ENCODE data around the gene IFFO2. TPM values are rescaled to one million over a fixed set of nuclear protein-coding genes. Genes with fewer than 3 reads are reported as not detected.

IFFO2 gene
- total and polyA plus RNA-seq, 2 donors (not counting 3 experiments of a cell fraction or from before 2014, with no cell fraction given): 31.1 to 31.3 TPM

- dilution Hi-C loops (cut with MboI; ENCODE audit: extremely low pct_ligation_motif_present, low sequenced_read_pairs): no loop called here
- POLR2A ChIA-PET: interaction anchor here (0.6 to 1.4 kb wide), 3 partner anchors 11 to 44 kb away, joined by 4 to 7 read pairs (median 6); no protein-coding TSS in a partner anchor
- intact Hi-C loops (cut with micrococcal nuclease): loop anchor here (1.0 kb wide), 9 partner anchors 9 to 183 kb away; partner anchors contain the start of gene IFFO2
- peak; percentile 89 for DNase-seq (ENCODE audit: low read depth, low spot score)
- Histone ChIP-seq H3K9me3 (replicated peaks; ENCODE audit: control insufficient read depth, insufficient read depth, low read length) (no peaks in the 10 kb centered on the region), H3K9ac (replicated peaks; ENCODE audit: extremely low read depth, insufficient read depth, low read length) (peak overlapping the region; percentile 88), H3K4me1 (ENCODE audit: control insufficient read depth, extremely low read depth, insufficient read depth, low read length) (peaks cover 11% of the 10 kb centered on the region), H3K27me3 (ENCODE audit: control insufficient read depth in 2 of 2, insufficient read depth in 2 of 2, low read length in 2 of 2) (no peaks in the 10 kb centered on the region), H2AFZ (ENCODE audit: low read depth, low read length) (peak overlapping the region; percentile 37), H3K79me2 (ENCODE audit: control insufficient read depth, insufficient read depth, low read length) (no peaks in the 10 kb centered on the region), H3K27ac (ENCODE audit: insufficient read depth, low read depth, low read length) (peak overlapping the region; percentile 96), H3K36me3 (ENCODE audit: control insufficient read depth in 2 of 2, extremely low read depth in 1 of 2, insufficient read depth in 2 of 2, low read length in 2 of 2) (peaks cover 9 to 18% of the 10 kb centered on the region in 2 experiments), H4K20me1 (replicated peaks; ENCODE audit: control insufficient read depth, extremely low read depth, insufficient read depth, low read length) (no peaks in the 10 kb centered on the region), H3K9me1 (replicated peaks; ENCODE audit: control insufficient read depth, extremely low read depth, insufficient read depth, low read length) (no peaks in the 10 kb centered on the region), H3K4me3 (replicated peaks in 1 of 3; ENCODE audit: insufficient read depth in 1 of 3, low read depth in 1 of 3, low read length in 3 of 3) (no peak overlapping the region), H3K4me2 (ENCODE audit: insufficient read depth, low read length) (peak overlapping the region; percentile 43)
- peak; percentile 100 for TF ChIP-seq CTCF (IDR thresholded peaks at IDR 0.05; ENCODE audit: extremely low read depth in 1 of 2, insufficient read depth in 1 of 2, low read depth in 1 of 2, low read length in 2 of 2)
- no peak for TF ChIP-seq JUN (IDR thresholded peaks at IDR 0.05; ENCODE audit: borderline replicate concordance, insufficient read depth, insufficient read length, low read depth)
- no peak for TF ChIP-seq GATA2 (IDR thresholded peaks at IDR 0.05; ENCODE audit: insufficient read depth, insufficient read length, low read depth, low read length)
- peak; percentile 9 for TF ChIP-seq MYC (IDR thresholded peaks at IDR 0.05; ENCODE audit: low read depth, low read length)
- peak; percentile 76 for TF ChIP-seq POLR2AphosphoS5 (IDR thresholded peaks at IDR 0.05; ENCODE audit: insufficient read depth, low read depth, low read length)
- TF ChIP-seq MAX (IDR thresholded peaks at IDR 0.05; ENCODE audit: insufficient read depth, insufficient read length): no peak
- no peak for TF ChIP-seq FOS (IDR thresholded peaks at IDR 0.05; ENCODE audit: borderline replicate concordance, insufficient read depth, low read length)
- no peak for TF ChIP-seq EZH2 (IDR thresholded peaks at IDR 0.05; ENCODE audit: borderline replicate concordance, low read depth, low read length, severe bottlenecking)
- TF ChIP-seq POLR2A (IDR thresholded peaks at IDR 0.05; ENCODE audit: low read depth, low read length): no peak
- TSS peak; percentile 78 for BruUV-seq (replicated peaks)
- CTCF ChIA-PET: interaction anchor here (0.5 to 6.8 kb wide), 56 partner anchors 9 to 316 kb away, joined by 3 to 137 read pairs (median 6); partner anchors contain the start of genes ALDH4A1 and IFFO2
- FAIRE-seq: peak; percentile 96
Measured at GRCh38 chr1:18913065-18913835, 43.2 kb downstream of the IFFO2 start.
